Omental fat pad (tissue), 4 donors: Measurements from ENCODE around the gene MYL4. TPM values are rescaled to one million over a fixed set of nuclear protein-coding genes. Genes with fewer than 3 reads are reported as not detected.
"Not testable (repeated sequence)": the region's sequence is repeated elsewhere in the genome, so short reads cannot be mapped to it uniquely, and the experiment has no call there.

Experiments used
- ATAC-seq: fragments of 150-250 bp; one replicate; pipeline ENCODE4 v1.9.1; 2016; ENCODE audit warnings: mild to moderate bottlenecking, moderate library complexity; ENCODE audit not compliant: low FRiP score
- DNase-seq: peaks from one replicate; pipeline ENCODE4 v3.0.0-alpha.2; 2019; ENCODE audit warnings: low spot score
- CTCF ChIP-seq, 3 donors: fragments of 450-650 bp; IDR thresholded peaks; one replicate each; pipeline ENCODE4 v1.5.1; 2016 to 2017; ENCODE audit warnings: antibody characterized with exemption in 3 of 3, mild to moderate bottlenecking in 3 of 3, moderate library complexity in 2 of 3
- total RNA-seq, 4 donors: library from RNA; depleted of rRNA; stranded (reverse); fragments of >200 nt; gene quantifications; one replicate each; pipeline ENCODE4 v1.1.0, GENCODE V29; 2016

The MYL4 gene
- total RNA-seq, 4 donors from 2014 or later: 0.46 to 2.5 TPM; not detected in 2

GRCh38 chr17:47172696-47173565 is 36.2 kb upstream of the MYL4 start:
- DNase-seq (no peak), ATAC-seq (no peak)
- no peak for TF ChIP-seq CTCF (IDR thresholded peaks at IDR 0.05)

GRCh38 chr17:47174823-47175222 is 34.3 kb upstream of the MYL4 start:
- DNase-seq, ATAC-seq: not testable (repeated sequence)

- DNase-seq: no peak
- ATAC-seq: no peak
- no peak for TF ChIP-seq CTCF (IDR thresholded peaks at IDR 0.05)
Observed at GRCh38 chr17:47176389-47176826, 32.7 kb upstream of the MYL4 start.

GRCh38 chr17:47177261-47177660 is 31.9 kb upstream of the MYL4 start:
- no peak for TF ChIP-seq CTCF (IDR thresholded peaks at IDR 0.05)
- ATAC-seq (no peak), DNase-seq (no peak)

DNA sequence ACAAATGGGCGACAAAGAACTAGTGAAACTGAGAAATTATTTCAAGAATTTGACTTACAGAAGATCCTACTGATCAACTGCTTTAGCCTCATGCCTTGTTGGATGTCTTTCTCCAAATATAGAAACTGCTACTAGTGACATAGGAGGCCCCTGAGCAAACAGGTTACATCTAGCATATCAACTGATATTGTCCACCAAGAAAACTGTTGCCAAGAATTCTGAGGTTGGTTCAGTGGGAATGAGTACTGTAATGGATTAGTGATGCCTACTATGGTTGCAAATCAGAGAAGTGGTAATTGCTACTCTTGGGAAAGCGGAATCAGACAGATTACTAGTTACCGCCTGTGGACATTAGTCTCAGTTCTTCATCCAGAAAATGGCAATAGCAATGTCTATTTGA is 30.0 kb upstream of the MYL4 start:
- ATAC-seq (no peak), DNase-seq (no peak)
- TF ChIP-seq CTCF (IDR thresholded peaks at IDR 0.05): no peak

- TF ChIP-seq CTCF (IDR thresholded peaks at IDR 0.05): no peak
- ATAC-seq (no peak), DNase-seq (no peak)
Observed at GRCh38 chr17:47180337-47180736, 28.8 kb upstream of the MYL4 start.

- not testable (repeated sequence) for DNase-seq
Observed at GRCh38 chr17:47180988-47181387, 28.2 kb upstream of the MYL4 start.

GRCh38 chr17:47184681-47185080 is 24.5 kb upstream of the MYL4 start:
- no peak for TF ChIP-seq CTCF (IDR thresholded peaks at IDR 0.05)
- DNase-seq (no peak), ATAC-seq (no peak)

More at GRCh38 chr17:47180988-47181387, 28.2 kb upstream of the MYL4 start:
- not testable (repeated sequence) for ATAC-seq
